Endothelial cell (in vitro differentiated cells): ENCODE results near the gene CECR2. TPM values are rescaled to one million over a fixed set of nuclear protein-coding genes. Genes with fewer than 3 reads are reported as not detected.

Source experiments
- DNase-seq: peaks from one replicate; pipeline ENCODE4 v3.0.0; 2021; ENCODE audit warnings: low spot score
- H3K27ac Mint-ChIP-seq: one replicate; pipeline ENCODE4 v1.8.0; 2021; ENCODE audit warnings: mixed read lengths, inconsistent platforms; ENCODE audit not compliant: unreplicated experiment
- H3K27me3 Mint-ChIP-seq: one replicate; pipeline ENCODE4 v1.8.0; 2021; ENCODE audit warnings: mild to moderate bottlenecking, moderate library complexity, mixed read lengths, inconsistent platforms; ENCODE audit not compliant: unreplicated experiment
- H3K36me3 Mint-ChIP-seq: one replicate; pipeline ENCODE4 v1.8.0; 2021; ENCODE audit warnings: mild to moderate bottlenecking, low read depth, mixed read lengths, inconsistent platforms; ENCODE audit not compliant: unreplicated experiment
- H3K4me1 Mint-ChIP-seq: one replicate; pipeline ENCODE4 v1.8.0; 2021; ENCODE audit warnings: mild to moderate bottlenecking, mixed read lengths, inconsistent platforms; ENCODE audit not compliant: unreplicated experiment
- H3K4me3 Mint-ChIP-seq: one replicate; pipeline ENCODE4 v1.8.0; 2021; ENCODE audit warnings: mild to moderate bottlenecking, mixed read lengths, inconsistent platforms; ENCODE audit not compliant: unreplicated experiment
- H3K9me3 Mint-ChIP-seq: one replicate; pipeline ENCODE4 v1.8.0; 2021; ENCODE audit warnings: mixed read lengths, inconsistent platforms; ENCODE audit not compliant: unreplicated experiment
- CTCF ChIP-seq: fragments of 200-600 bp; sonication (generic); IDR thresholded peaks from one replicate; pipeline ENCODE4 v1.5.0; 2021; ENCODE audit warnings: antibody characterized with exemption; ENCODE audit not compliant: unreplicated experiment
- total RNA-seq: library from RNA; stranded (reverse); fragmentation: NEBNext Ultra II Directional; extraction: Animal tissue kit (Norgen Biotek cat#: 25700); gene quantifications from one replicate; pipeline ENCODE4 v1.2.1, GENCODE V29; 2021; ENCODE audit not compliant: unreplicated experiment

CECR2 gene
- total RNA-seq, 1 donor from 2014 or later: 65.3 TPM

DNA sequence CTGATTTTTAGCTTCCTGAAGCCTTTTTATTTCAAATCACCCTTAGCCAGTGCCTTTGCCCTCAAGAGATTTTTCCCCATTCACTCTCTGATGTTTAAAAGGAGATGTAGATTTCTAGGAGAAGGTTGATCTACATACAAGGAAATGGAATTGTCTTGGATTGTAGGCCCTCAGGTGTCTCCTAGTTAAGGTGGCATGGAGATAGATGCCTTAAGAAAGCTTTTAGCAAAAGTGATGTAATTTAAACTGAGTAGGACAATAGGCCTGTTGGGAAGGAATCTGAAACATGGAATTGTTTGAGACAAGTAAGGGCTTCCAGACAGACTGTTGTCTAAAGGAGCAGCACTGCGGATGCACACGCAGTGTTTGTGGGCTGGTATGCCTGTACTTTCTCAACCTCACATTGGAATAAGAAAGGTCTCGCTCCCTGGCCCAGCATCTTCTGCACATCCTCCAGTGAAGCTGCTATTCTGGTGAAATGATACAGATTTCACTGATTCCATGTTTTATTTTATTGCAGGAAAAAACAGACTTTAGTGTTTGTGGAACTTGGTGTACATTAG is 124.2 kb downstream of the CECR2 start:
- DNase-seq: no peak

GRCh38 chr22:17496841-17497240 is 127.6 kb downstream of the CECR2 start:
- no peak for DNase-seq
- no peaks in the 10 kb centered on the region for H3K27me3 Mint-ChIP-seq
- no peak overlapping the region for H3K27ac Mint-ChIP-seq
- no peak overlapping the region for H3K4me3 Mint-ChIP-seq
- TF ChIP-seq CTCF: no peak
- H3K36me3 Mint-ChIP-seq: peaks cover 13% of the 10 kb centered on the region
- H3K4me1 Mint-ChIP-seq: no peaks in the 10 kb centered on the region
- no peaks in the 10 kb centered on the region for H3K9me3 Mint-ChIP-seq

More for the DNA sequence above, 124.2 kb downstream of the CECR2 start:
- no peaks in the 10 kb centered on the region for H3K4me1 Mint-ChIP-seq
- H3K9me3 Mint-ChIP-seq: no peaks in the 10 kb centered on the region
- no peak overlapping the region for H3K4me3 Mint-ChIP-seq
- TF ChIP-seq CTCF: no peak
- peaks cover 1% of the 10 kb centered on the region for H3K27me3 Mint-ChIP-seq
- no peak overlapping the region for H3K27ac Mint-ChIP-seq
- peaks cover 10% of the 10 kb centered on the region for H3K36me3 Mint-ChIP-seq

DNA sequence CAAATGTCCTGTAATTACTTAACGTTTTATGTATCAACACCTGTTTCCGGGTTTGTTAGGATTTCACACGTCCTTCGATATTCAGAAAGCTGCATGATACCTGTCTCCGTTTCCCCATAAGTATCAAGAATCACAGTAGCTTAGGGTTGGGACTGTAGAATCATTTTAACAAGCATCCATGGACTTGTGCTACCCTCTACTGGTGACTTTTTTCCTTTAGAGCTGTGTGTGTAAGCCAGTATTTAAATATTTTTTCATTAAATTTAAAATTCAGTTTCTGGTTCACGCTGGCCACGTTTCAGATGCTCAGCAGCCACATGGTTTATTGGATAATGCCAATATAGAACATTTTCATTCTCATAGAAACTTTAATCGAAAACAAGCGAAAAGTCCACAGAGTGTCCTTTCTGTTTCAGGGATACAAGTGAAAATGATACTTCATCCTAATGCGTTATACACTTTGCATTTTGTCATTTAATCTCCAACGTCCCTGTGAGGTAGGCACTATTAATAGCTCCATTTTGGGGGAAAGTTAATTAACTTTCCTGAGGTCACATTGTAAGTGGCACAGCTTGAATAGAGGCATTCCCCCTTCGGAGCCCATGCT is 132.5 kb downstream of the CECR2 start:
- DNase-seq: peak; percentile 31
- Mint-ChIP-seq H3K36me3 (peaks cover 24% of the 10 kb centered on the region), H3K4me3 (no peak overlapping the region), H3K9me3 (no peaks in the 10 kb centered on the region), H3K27ac (no peak overlapping the region), H3K27me3 (no peaks in the 10 kb centered on the region), H3K4me1 (no peaks in the 10 kb centered on the region)
- TF ChIP-seq CTCF: peak; percentile 33

- Mint-ChIP-seq H3K4me3 (no peak overlapping the region), H3K9me3 (no peaks in the 10 kb centered on the region), H3K4me1 (no peaks in the 10 kb centered on the region), H3K27ac (no peak overlapping the region), H3K27me3 (peaks cover 2% of the 10 kb centered on the region), H3K36me3 (peaks cover 45% of the 10 kb centered on the region)
- DNase-seq: no peak
- TF ChIP-seq CTCF: no peak
Measured at GRCh38 chr22:17508110-17508509, 138.8 kb downstream of the CECR2 start.

DNA sequence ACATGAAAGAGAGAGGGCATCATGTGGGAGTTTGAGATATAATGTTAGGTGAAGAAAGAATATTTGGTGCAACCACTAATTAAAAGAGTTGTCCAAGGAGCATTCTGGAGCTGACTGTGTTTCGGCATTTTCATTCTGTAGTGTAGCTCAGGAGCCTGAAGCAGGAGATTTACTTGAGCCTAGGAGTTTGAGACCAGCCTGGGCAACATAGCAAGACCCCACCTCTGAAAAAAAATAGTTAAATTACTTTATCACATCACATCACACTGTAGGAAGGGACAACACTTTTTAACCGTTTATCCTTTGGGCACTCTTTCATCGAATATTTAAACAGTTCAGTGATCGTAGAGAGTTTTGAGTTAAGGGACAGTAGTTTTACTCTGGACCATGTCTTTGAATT is 143.7 kb downstream of the CECR2 start:
- Mint-ChIP-seq H3K27ac (no peak overlapping the region), H3K4me1 (peaks cover 2% of the 10 kb centered on the region), H3K4me3 (no peak overlapping the region), H3K9me3 (no peaks in the 10 kb centered on the region), H3K36me3 (peaks cover 41% of the 10 kb centered on the region), H3K27me3 (peaks cover 2% of the 10 kb centered on the region)
- no peak for DNase-seq
- TF ChIP-seq CTCF: no peak
